ENCODE results near the gene ASXL1.
"Not testable (repeated sequence)": the region's sequence is repeated elsewhere in the genome, so short reads cannot be mapped to it uniquely, and the experiment has no call there.

ASXL1 gene

DNA sequence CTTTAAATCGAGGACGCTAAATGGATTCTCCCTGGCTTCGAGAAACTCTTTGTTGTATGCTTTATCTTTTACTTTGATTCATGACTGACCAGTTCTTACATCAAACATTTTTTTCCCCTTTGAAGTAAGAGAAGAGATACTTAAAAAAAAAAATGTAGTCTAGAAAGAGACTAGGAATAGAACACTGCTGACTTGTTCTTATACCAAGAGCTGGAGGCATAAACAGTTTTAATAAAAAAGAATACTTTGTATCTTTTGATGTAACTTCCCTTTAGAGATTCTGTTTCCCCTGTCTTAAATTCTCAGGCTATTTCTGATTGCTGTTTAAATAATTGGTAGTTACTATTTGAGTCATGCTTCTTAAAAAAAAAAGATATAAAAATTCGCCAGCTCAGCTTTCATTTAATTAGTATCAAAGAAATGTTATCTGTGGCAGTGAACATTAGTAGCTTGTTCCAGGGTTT, 4.8 kb downstream of the ASXL1 start:
- no peak for DNase-seq (ENCODE audit: low read depth in 2 of 2)

- no peak for DNase-seq (ENCODE audit: low read depth in 2 of 2)
Observed at GRCh38 chr20:32363492-32363891, 5.4 kb downstream of the ASXL1 start.

DNA sequence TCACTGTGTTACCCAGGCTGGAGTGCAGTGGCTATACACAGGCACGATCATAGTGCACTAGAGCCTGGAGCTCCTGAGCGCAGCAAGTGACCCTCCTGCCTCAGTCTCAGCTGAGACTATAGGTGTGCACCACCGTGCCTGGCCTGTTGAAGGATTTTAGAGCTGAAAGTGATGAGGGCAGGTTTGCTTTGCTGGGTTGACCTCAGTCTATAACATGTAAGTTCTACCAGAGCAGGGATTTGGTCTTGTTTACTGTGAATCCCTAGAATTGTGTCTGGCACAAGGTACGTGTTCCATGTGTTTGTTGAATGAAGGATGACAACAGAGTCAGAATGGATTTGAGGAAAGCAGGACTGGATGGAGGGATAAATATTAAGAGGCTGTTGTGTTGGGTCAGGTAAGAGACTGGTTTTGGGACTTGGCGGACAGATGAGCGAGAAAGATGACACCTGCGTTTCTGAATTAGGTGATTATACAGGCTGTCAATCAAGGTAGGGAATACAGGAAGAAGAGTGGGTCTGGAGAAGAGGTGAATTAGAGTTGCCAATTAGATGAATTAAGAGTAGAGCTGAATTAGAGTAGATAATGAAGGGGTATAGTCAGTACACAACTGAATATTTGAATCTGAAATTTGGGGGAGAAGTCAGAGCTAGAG, 6.5 kb downstream of the ASXL1 start:
- no peak for DNase-seq (ENCODE audit: low read depth in 2 of 2)

DNA sequence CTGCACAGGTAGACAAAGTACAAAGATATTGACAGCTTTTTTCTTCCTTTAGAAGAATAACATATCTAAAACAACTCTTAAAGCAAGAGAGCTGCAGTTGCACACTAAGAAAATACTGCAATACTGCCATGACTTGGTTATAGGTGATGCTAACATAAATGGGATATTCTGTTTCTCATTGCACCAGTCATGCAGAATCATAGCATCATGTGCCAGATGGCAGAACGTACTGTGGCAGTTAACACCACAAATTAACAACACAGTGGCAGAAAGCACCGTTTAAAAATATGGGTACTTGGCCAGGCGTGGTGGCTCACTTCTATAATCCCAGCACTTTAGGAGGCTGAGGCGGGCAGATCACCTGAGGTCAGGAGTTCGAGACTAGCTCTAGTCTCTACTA, 7.4 kb downstream of the ASXL1 start:
- DNase-seq (ENCODE audit: low read depth in 2 of 2), result no peak

- DNase-seq (ENCODE audit: low read depth in 2 of 2), result no peak
Observed at GRCh38 chr20:32366380-32366779, 8.2 kb downstream of the ASXL1 start.

- DNase-seq (ENCODE audit: low read depth in 2 of 2), result no peak
Observed at GRCh38 chr20:32368323-32368722, 10.2 kb downstream of the ASXL1 start.

GRCh38 chr20:32368925-32369324, 10.8 kb downstream of the ASXL1 start:
- DNase-seq (ENCODE audit: low read depth in 2 of 2), result no peak

DNA sequence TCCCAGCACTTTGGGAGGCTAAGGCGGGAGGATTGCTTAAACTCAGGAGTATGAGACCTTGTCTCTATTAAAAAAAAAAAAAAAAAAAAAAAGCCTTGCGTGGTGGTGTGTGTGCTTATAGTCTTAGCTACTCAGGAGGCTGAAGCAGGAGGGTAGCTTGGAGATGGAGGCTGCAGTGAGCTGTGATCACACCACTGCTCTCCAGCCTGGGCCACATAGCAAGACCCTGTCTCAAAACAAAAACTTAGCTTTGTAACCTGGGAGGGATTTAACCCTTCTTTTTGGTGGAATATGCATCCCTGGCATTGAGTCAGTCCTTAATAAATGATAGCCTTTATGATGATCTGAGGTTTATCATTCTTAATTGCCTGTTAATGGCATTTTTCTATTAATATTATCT, 12.8 kb downstream of the ASXL1 start:
- DNase-seq (ENCODE audit: low read depth in 2 of 2), result no peak

DNA sequence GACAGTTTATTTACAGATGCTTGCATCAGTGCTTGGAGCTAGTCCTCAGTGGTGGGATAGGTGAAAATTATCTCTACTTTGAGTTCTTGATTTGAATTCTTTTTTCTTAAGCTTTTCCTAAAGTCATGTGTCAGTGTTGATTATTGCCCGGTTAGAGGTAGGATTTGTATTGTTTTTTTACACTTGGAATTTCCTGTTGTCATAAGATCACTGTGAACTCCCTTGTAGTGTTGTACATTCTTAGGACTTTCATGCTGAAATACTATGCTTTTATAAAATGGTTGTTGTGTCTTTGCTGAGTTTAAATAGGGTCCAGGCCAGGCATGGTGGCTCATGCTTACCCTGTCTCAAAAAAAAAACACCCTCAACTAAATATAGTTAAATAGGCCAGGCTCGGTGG, 20.3 kb downstream of the ASXL1 start:
- no peak for DNase-seq (ENCODE audit: low read depth in 2 of 2)

- DNase-seq (ENCODE audit: low read depth in 2 of 2), result not testable (repeated sequence)
Observed at GRCh38 chr20:32380037-32380436, 21.9 kb downstream of the ASXL1 start.

GRCh38 chr20:32380745-32381144, 22.6 kb downstream of the ASXL1 start:
- no peak for DNase-seq (ENCODE audit: low read depth in 2 of 2)

DNA sequence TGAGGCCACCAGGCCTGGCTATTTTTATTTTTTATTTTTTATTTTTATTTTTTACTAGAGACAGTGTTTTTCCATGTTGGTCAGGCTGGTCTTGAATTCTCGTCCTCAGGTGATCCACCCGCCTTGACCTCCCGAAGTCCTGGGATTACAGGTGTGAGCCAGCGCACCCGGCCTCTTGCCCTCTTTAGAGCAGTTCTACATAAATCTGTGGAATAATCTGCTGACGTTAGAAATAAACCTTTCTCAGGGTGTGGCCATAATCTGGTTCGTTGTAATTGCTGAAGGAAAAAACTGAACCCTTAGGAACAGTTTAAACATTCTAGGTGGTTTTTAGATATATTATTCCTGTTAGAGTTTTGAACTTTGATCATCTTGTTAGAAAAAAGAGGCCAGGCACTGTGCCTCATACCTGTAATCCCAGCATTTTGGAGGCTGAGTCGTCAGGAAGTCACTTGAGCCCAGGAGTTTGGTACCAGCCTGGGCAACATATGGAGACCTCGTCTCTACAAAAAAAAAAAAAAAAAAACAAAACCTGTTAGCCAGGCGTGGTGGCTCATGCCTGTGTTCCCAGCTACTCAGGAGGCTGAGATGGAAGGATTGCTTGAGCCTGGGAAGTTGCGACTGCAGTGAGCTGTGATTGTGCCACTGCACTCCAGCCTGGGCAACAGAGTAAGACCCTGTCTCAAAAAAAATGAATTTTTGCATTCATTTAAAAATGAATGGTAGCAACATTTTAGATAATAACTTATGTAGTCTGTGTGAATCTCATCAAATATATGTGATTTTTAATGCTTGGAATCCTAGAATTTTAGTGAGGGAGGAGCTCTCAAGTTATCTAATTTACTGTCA, 24.2 kb downstream of the ASXL1 start:
- DNase-seq (ENCODE audit: low read depth in 2 of 2), result no peak

GRCh38 chr20:32383441-32383840, 25.3 kb downstream of the ASXL1 start:
- not testable (repeated sequence) for DNase-seq (ENCODE audit: low read depth in 2 of 2)

DNA sequence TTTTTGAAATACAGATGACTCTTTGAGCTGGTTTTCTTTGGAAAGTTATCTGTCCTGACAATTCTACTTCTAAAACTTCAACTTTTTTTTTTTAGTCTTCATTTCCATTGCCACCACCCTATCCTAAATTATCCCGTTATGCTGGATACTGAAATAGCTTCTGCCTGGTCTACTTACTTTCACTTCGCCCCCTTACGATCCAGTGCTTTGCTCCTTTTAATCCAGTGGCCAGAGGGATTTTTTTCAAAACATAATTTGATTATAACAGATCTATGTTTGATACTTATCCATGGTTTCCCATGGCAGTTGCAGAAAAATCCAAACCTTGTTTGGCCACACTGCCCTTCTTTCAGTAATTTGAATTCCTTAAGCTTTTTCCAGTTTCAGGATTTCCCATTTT, 27.4 kb downstream of the ASXL1 start:
- DNase-seq (ENCODE audit: low read depth in 2 of 2), result no peak

DNA sequence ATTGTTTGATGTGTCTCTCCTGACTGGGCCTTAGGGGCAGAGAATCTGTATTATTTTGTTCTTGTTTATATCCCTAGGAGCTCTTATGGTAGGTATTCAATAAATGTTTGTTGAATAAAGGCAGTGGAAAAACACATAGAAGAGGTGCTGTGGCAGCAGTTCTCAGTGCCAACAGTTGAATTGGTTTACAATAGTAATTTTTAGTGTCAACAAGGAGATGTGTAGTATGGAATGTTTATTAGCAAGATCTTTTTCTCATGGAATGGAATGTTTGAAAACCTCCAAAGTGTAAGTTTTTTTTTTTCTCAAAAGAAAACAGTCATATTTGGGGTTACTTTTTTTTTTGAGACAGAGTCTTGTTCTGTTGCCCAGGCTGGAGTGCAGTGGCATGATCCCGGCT, 28.0 kb downstream of the ASXL1 start:
- no peak for DNase-seq (ENCODE audit: low read depth in 2 of 2)

DNA sequence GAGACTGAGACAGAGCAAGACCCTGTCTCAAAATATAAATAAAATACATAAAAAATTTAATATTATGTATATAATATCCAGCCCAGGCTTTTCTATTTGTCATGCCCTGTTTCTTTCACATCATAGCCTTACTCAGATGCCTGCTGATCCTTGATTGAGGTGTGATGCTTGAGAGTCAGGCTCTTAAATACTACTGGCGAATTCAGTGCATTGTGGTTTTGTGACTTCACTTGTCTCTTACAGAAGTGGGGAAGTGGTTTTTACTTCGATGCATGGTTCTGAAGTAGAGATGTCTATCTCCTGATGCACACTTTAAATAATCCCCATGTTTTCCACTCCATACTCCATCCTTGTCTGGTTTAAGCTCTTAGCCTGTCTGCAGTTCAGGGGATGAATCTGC, 29.1 kb downstream of the ASXL1 start:
- DNase-seq (ENCODE audit: low read depth in 2 of 2), result peak in 1 of 2 donors; percentile 6

- DNase-seq (ENCODE audit: low read depth in 2 of 2), result no peak
Observed at GRCh38 chr20:32391003-32391402, 32.9 kb downstream of the ASXL1 start.

DNA sequence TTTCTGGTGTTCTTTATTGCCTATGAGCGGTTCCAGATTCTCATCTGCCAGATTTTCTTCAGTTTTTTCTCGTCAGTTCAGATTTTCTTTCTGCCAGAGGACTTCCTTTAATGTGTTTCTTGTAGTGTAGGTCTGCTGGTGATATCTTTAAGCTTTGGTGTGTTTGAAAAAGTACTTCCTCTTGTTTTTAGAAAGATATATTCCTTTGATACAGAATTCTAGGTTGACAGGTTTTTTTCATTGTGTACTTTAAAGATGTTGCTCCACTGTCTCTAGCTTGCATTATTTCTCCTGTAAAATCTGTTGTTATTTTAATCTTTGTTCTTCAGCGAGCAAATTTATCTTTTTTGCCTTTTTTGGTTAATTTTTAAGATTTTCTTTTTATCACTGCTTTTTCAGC, 36.9 kb downstream of the ASXL1 start:
- DNase-seq (ENCODE audit: low read depth in 2 of 2), result no peak

DNA sequence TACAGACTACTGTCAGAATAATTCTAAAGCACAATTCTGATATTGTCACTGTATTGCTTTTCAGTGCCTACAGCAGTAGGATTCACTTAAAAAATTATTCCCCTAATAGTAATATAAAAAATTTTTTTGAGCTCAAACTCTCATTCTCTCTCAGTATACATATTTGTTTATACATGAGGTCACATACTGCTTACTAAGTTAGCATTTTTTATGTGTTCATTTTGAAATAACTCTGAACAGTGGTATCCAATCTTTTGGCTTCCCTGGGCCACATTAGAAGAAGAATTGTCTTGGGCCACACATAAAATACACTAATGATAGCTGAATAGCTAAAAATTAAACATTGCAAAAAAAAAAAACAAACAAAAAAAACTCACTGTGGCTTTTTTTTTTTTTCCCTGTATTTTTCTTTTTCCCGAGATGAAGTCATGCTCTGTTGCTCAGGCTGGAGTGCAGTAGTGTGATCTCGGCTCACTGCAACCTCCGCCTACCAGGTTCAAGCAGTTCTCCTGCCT, 38.6 kb downstream of the ASXL1 start:
- DNase-seq (ENCODE audit: low read depth in 2 of 2), result no peak

- no peak for DNase-seq (ENCODE audit: low read depth in 2 of 2)
Observed at GRCh38 chr20:32397567-32398084, 39.5 kb downstream of the ASXL1 start.

- DNase-seq (ENCODE audit: low read depth in 2 of 2), result no peak
Observed at GRCh38 chr20:32400476-32400875, 42.3 kb downstream of the ASXL1 start.

DNA sequence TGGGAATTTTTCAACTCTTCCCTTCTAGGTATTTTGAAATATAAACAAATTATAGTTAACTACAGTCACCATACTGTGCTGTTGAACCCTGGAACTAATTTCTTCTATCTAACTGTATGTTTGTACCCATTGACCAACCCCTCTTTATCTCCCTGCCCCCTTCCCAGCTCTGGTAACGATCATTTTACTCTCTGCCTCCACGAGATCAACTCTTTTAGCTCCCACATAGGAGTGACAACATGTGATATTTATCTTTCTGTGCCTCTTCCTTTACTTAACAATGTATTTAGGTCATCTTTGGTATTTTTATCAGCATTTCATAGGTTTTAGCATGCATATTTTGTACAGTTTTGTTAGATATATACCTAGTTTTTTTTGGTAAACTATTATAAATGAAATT, 45.9 kb downstream of the ASXL1 start:
- no peak for DNase-seq (ENCODE audit: low read depth in 2 of 2)

DNA sequence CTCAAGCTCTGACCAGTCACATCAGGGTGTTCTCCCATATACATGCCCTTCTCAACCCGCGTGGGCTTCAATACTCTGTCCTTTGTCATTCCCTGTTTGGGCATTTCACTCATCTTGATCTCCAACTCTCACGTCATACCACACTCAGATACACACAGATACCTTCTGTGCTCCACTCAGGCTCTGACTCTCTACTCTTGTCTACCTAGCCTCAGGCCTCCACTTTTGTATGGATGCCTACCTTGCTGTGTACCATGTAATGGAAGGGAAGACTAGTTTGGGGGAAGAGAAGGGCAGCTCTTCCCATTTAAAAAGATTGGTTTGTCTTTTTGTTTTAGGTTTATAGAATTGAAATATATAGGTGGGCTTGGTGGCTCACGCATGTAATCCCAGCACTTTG, 48.6 kb downstream of the ASXL1 start:
- DNase-seq (ENCODE audit: low read depth in 2 of 2), result no peak

All from activated CD8-positive, alpha-beta memory T cell treated with anti-CD3 and anti-CD28 coated beads for 4 hours (primary cell).